A549 (cell line): ENCODE data around the gene MAN1A2. TPM values are rescaled to one million over a fixed set of nuclear protein-coding genes. Genes with fewer than 3 reads are reported as not detected.

Experiments
- ATAC-seq, 2 experiments: fragments of 200-7000 bp in 1 of 2; fragments of >200 bp in 1 of 2; cut with Nextera tagmentation in 1 of 2; cut with Tn5 transposase in 1 of 2; 3 replicates each; pipeline versions ENCODE4 v1.8.0 to v1.9.1; 2018 to 2020; ENCODE audit warnings: mild to moderate bottlenecking in 1 of 2, moderate library complexity in 1 of 2
- CTCF ChIA-PET: fragments of 300-600 bp; sonication (Branson Sonifier 250); formaldehyde crosslinking; extraction: SDS; loops from one replicate; lab custom pipeline; 2021; ENCODE audit warnings: antibody characterized with exemption, inconsistent platforms; lab: Yijun Ruan, JAX
- POLR2A ChIA-PET: fragments of 350-600 bp; formaldehyde crosslinking; extraction: SDS; loops from one replicate; lab custom pipeline; 2021; ENCODE audit warnings: antibody characterized with exemption, inconsistent platforms; lab: Yijun Ruan, JAX
- DNase-seq, 2 experiments: peaks; one replicate each; pipeline versions ENCODE4 v3.0.0 to v3.0.0-alpha.2; 2011 to 2016; ENCODE audit warnings: low read depth in 1 of 2, low spot score in 1 of 2
- FAIRE-seq: peaks from 2 replicates; lab custom pipeline; 2011; peaks lifted over from hg19 to GRCh38; lab: Jason Lieb, UNC
- H3K27ac ChIP-seq, 2 experiments: fragments of >200 bp; sonication (Bioruptor Twin); formaldehyde crosslinking; 3 replicates each; pipeline ENCODE4 v1.5.1; 2016 to 2017
- H3K4me1 ChIP-seq: fragments of >200 bp; sonication (Bioruptor Twin); formaldehyde crosslinking; 3 replicates; pipeline ENCODE4 v1.6.1; 2016
- H3K4me2 ChIP-seq: fragments of >200 bp; sonication (Bioruptor Twin); formaldehyde crosslinking; 3 replicates; pipeline ENCODE4 v1.6.1; 2016
- H3K4me3 ChIP-seq: fragments of >200 bp; sonication (Bioruptor Twin); formaldehyde crosslinking; 3 replicates; pipeline ENCODE4 v1.5.1; 2016
- H3K9me3 ChIP-seq: fragments of >200 bp; sonication (Bioruptor Twin); formaldehyde crosslinking; 3 replicates; pipeline ENCODE4 v1.6.1; 2016
- BHLHE40 ChIP-seq: IDR thresholded peaks from 2 replicates; pipeline ENCODE4 v1.6.1; 2012; ENCODE audit warnings: low read depth, low read length, inconsistent platforms
- CBX2 ChIP-seq: fragments of 200-600 bp; sonication (generic); IDR thresholded peaks from 2 replicates; pipeline ENCODE4 v1.6.1; 2016; ENCODE audit warnings: low read depth, mild to moderate bottlenecking, borderline replicate concordance
- CBX8 ChIP-seq: fragments of 200-600 bp; sonication (generic); IDR thresholded peaks from 2 replicates; pipeline ENCODE4 v1.6.1; 2016
- EHMT2 ChIP-seq: fragments of 200-600 bp; sonication (generic); IDR thresholded peaks from 2 replicates; pipeline ENCODE4 v1.6.1; 2016; ENCODE audit warnings: antibody characterized with exemption, low read depth, mild to moderate bottlenecking, moderate library complexity
- ESRRA ChIP-seq: fragments of 150-350 bp; IDR thresholded peaks from 2 replicates; pipeline ENCODE4 v1.6.1; 2014; ENCODE audit warnings: mild to moderate bottlenecking, low read length, borderline replicate concordance
- FOSL2 ChIP-seq, 2 experiments: fragments of 450-650 bp in 1 of 2; fragments of >200 bp in 1 of 2; sonication (Bioruptor Twin) in 1 of 2; formaldehyde crosslinking; IDR thresholded peaks; 2 replicates each; pipeline versions ENCODE4 v1.5.0 to v1.6.1; 2016 to 2020; ENCODE audit warnings: mild to moderate bottlenecking in 1 of 2, moderate library complexity in 1 of 2
- FOXS1 ChIP-seq: fragments of 250-450 bp; sonication (Bioruptor Pico); IDR thresholded peaks from 2 replicates; pipeline ENCODE4 v1.5.0; 2020; ENCODE audit warnings: mild to moderate bottlenecking, moderate library complexity
- HOXB13 ChIP-seq: fragments of 250-450 bp; sonication (Bioruptor Pico); IDR thresholded peaks from 2 replicates; pipeline ENCODE4 v1.5.0; 2020; ENCODE audit warnings: low read depth, mild to moderate bottlenecking, moderate library complexity
- JUN ChIP-seq, 2 experiments: fragments of >200 bp; sonication (Bioruptor Twin); formaldehyde crosslinking; IDR thresholded peaks; 2 replicates in 1 of 2; 3 replicates in 1 of 2; pipeline ENCODE4 v1.6.1; 2016 to 2017
- KDM5A ChIP-seq: fragments of 200-600 bp; sonication (generic); IDR thresholded peaks from 2 replicates; pipeline ENCODE4 v1.6.1; 2016; ENCODE audit warnings: antibody characterized with exemption, mild to moderate bottlenecking
- MAFK ChIP-seq: fragments of 450-650 bp; IDR thresholded peaks from 2 replicates; pipeline ENCODE4 v1.6.1; 2014; ENCODE audit not compliant: partially characterized antibody
- NFE2L2 ChIP-seq: fragments of 150-350 bp; conservative IDR thresholded peaks from 2 replicates; pipeline ENCODE4 v1.6.1; 2014; ENCODE audit warnings: low read length
- NPAS2 ChIP-seq: fragments of 250-450 bp; sonication (Bioruptor Pico); IDR thresholded peaks from 2 replicates; pipeline ENCODE4 v1.8.0; 2022; ENCODE audit warnings: mild to moderate bottlenecking, moderate library complexity, borderline replicate concordance
- POLR2A ChIP-seq: IDR thresholded peaks from 2 replicates; pipeline ENCODE4 v1.6.1; 2012; ENCODE audit warnings: mild to moderate bottlenecking, low read length
- POLR2AphosphoS2 ChIP-seq: conservative IDR thresholded peaks from 2 replicates; pipeline ENCODE4 v1.6.1; 2012; ENCODE audit warnings: low read length, improper control_type of control experiment, inconsistent platforms
- RFX5 ChIP-seq: fragments of 450-650 bp; IDR thresholded peaks from 2 replicates; pipeline ENCODE4 v1.7.1; 2014; ENCODE audit warnings: antibody characterized with exemption, mild to moderate bottlenecking, moderate library complexity
- SREBF2 ChIP-seq: fragments of 450-650 bp; IDR thresholded peaks from 2 replicates; pipeline ENCODE4 v1.6.1; 2014; ENCODE audit warnings: mild to moderate bottlenecking, moderate library complexity
- TFCP2L1 ChIP-seq: fragments of 250-450 bp; sonication (Bioruptor Pico); IDR thresholded peaks from 2 replicates; pipeline ENCODE4 v1.5.0; 2021; ENCODE audit warnings: mild to moderate bottlenecking
- ZC3H11A ChIP-seq: fragments of 450-650 bp; IDR thresholded peaks from 2 replicates; pipeline ENCODE4 v1.6.1; 2014; ENCODE audit warnings: antibody characterized with exemption, mild to moderate bottlenecking
- ZFP36 ChIP-seq: fragments of 450-650 bp; IDR thresholded peaks from 2 replicates; pipeline ENCODE4 v1.6.1; 2014; ENCODE audit warnings: borderline replicate concordance; ENCODE audit not compliant: partially characterized antibody
- ZNF302 ChIP-seq: fragments of 250-450 bp; sonication (Bioruptor Pico); IDR thresholded peaks from 2 replicates; pipeline ENCODE4 v1.9.0; 2021; ENCODE audit warnings: inconsistent platforms, mild to moderate bottlenecking, moderate library complexity
- polyA plus RNA-seq, 4 experiments: library from polyadenylated mRNA; depleted of rRNA in 3 of 4; stranded (reverse); fragments of >200 nt; fragmentation: RNase III in 1 of 4; extraction: RNeasy Plus Mini Kit Qiagen cat#74134 plus additional on column Dnase treatment in 1 of 4; gene quantifications; 2 replicates in 3 of 4; 3 replicates in 1 of 4; pipeline ENCODE4 v1.2.3, GENCODE V29; 2011 to 2017
- TF ChIP-seq, protein P1 (sequence below): IDR thresholded peaks from 2 replicates; pipeline ENCODE4 v1.6.1; 2012
- TF ChIP-seq, protein P2 (sequence below): fragments of 150-350 bp; IDR thresholded peaks from 2 replicates; pipeline ENCODE4 v1.6.1; 2014; ENCODE audit warnings: low read depth, mild to moderate bottlenecking, low read length
- TF ChIP-seq, protein P3 (sequence below): IDR thresholded peaks from 2 replicates; pipeline ENCODE4 v1.6.1; 2012; ENCODE audit warnings: low read depth, borderline replicate concordance
- TF ChIP-seq, protein P4 (sequence below): fragments of 450-650 bp; IDR thresholded peaks from 2 replicates; pipeline ENCODE4 v1.6.1; 2014; ENCODE audit warnings: antibody characterized with exemption
- TF ChIP-seq, protein P5 (sequence below): fragments of 250-450 bp; sonication (Bioruptor Pico); IDR thresholded peaks from 2 replicates; pipeline ENCODE4 v1.5.0; 2021; ENCODE audit warnings: mild to moderate bottlenecking, moderate library complexity, borderline replicate concordance
- TF ChIP-seq, protein P6 (sequence below): fragments of 200-600 bp; sonication (generic); IDR thresholded peaks from 2 replicates; pipeline ENCODE4 v1.6.1; 2016; ENCODE audit warnings: antibody characterized with exemption, mild to moderate bottlenecking, moderate library complexity

The MAN1A2 gene
- polyA plus RNA-seq, 2 of the 4 experiments (the other 2 are of a cell fraction), result 10.2 to 18.7 TPM

DNA sequence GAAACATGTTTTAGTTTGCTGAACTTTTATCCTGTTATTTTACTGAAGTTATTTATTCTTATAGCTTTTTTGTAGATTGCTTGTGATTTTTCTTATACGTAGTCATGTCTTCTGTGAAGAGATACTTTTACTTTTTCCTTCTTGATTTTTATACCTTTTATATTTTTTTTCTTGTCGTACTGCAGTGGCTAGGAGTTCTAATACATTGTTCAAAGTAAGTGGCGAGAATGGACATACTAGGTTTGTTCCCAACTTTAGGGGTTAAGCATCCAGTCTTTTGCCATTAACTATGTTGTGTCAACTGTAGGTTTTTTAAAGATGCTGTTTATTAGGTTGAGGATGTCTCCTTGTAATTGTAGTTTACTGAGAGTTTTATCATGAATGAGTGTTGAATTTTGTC lies 36.3 kb downstream of the MAN1A2 start (continued):
- TF ChIP-seq FOSL2 (IDR thresholded peaks at IDR 0.05), result no peak
- no peak for TF ChIP-seq FOSL2 (CRISPR knock-in tag; IDR thresholded peaks at IDR 0.05)
- no peak for TF ChIP-seq HOXB13 (CRISPR knock-in tag)
- TF ChIP-seq JUN (IDR thresholded peaks at IDR 0.05), result no peak
- TF ChIP-seq, protein P1, sequence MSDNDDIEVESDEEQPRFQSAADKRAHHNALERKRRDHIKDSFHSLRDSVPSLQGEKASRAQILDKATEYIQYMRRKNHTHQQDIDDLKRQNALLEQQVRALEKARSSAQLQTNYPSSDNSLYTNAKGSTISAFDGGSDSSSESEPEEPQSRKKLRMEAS, result no peak

DNA sequence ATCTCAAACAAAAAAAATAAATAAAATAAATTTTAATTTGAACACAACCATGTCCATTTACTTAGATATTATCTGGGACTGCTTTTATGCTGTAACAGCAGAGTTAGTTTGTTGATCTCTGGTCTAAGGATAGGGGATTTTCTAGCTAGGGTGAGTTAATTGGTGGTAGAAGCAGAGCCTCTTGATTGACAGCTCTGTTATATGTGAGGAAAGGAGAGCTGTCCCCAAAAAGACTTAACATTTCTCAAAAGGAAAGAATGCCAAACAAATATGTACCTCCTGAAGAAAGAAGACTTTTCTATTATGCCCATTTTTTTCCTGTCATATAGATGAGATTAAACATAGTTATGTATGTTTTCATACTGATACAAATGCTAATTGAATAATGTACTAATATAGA lies 37.8 kb downstream of the MAN1A2 start:
- CTCF ChIA-PET, result no interaction called here
- TF ChIP-seq ZC3H11A (no peak), RFX5 (no peak), MAFK (no peak), CBX2 (no peak), EHMT2 (no peak), POLR2AphosphoS2 (no peak), BHLHE40 (no peak), NPAS2 (CRISPR knock-in tag) (no peak), KDM5A (no peak)
- TF ChIP-seq, protein P2, sequence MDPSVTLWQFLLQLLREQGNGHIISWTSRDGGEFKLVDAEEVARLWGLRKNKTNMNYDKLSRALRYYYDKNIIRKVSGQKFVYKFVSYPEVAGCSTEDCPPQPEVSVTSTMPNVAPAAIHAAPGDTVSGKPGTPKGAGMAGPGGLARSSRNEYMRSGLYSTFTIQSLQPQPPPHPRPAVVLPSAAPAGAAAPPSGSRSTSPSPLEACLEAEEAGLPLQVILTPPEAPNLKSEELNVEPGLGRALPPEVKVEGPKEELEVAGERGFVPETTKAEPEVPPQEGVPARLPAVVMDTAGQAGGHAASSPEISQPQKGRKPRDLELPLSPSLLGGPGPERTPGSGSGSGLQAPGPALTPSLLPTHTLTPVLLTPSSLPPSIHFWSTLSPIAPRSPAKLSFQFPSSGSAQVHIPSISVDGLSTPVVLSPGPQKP, result no peak
- TF ChIP-seq, protein P3, sequence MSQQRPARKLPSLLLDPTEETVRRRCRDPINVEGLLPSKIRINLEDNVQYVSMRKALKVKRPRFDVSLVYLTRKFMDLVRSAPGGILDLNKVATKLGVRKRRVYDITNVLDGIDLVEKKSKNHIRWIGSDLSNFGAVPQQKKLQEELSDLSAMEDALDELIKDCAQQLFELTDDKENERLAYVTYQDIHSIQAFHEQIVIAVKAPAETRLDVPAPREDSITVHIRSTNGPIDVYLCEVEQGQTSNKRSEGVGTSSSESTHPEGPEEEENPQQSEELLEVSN, result no peak
- TF ChIP-seq, protein P4, sequence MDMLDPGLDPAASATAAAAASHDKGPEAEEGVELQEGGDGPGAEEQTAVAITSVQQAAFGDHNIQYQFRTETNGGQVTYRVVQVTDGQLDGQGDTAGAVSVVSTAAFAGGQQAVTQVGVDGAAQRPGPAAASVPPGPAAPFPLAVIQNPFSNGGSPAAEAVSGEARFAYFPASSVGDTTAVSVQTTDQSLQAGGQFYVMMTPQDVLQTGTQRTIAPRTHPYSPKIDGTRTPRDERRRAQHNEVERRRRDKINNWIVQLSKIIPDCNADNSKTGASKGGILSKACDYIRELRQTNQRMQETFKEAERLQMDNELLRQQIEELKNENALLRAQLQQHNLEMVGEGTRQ, result no peak
- TF ChIP-seq, protein P5, sequence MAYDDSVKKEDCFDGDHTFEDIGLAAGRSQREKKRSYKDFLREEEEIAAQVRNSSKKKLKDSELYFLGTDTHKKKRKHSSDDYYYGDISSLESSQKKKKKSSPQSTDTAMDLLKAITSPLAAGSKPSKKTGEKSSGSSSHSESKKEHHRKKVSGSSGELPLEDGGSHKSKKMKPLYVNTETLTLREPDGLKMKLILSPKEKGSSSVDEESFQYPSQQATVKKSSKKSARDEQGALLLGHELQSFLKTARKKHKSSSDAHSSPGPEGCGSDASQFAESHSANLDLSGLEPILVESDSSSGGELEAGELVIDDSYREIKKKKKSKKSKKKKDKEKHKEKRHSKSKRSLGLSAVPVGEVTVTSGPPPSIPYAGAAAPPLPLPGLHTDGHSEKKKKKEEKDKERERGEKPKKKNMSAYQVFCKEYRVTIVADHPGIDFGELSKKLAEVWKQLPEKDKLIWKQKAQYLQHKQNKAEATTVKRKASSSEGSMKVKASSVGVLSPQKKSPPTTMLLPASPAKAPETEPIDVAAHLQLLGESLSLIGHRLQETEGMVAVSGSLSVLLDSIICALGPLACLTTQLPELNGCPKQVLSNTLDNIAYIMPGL (CRISPR knock-in tag), result no peak
- ATAC-seq, result no peak
- Histone ChIP-seq H3K4me3 (no peak overlapping the region), H3K4me2 (no peak overlapping the region), H3K27ac (no peak overlapping the region), H3K4me1 (no peaks in the 10 kb centered on the region), H3K9me3 (peaks cover 5% of the 10 kb centered on the region; the same call in 1 of the 3 replicates)
- DNase-seq, result no peak
- FAIRE-seq, result no peak
- POLR2A ChIA-PET, result no interaction called here

DNA sequence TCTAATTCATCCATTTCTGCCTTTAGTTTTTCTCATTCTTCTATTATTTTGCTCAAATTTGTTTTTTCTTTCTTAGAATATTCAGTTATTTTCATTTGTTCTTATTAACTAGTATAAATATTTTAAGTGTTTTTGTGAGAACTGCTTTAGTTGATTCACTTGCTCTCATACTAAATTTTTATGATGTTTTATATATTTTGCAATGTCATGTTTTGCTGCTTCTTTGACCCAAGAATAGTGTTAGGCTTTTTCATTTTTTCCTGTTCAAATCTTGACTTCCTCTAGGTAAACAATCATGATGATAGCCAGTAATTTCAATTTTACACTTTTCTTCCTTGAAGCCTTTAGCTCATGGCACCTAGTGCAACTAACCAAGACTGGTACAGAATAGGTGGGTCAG lies 45.2 kb downstream of the MAN1A2 start:
- no peak for DNase-seq
- CTCF ChIA-PET, result no interaction called here
- no peak for ATAC-seq
- TF ChIP-seq NFE2L2, result no peak
- no peak for TF ChIP-seq ZNF302 (CRISPR knock-in tag)
- no peak for TF ChIP-seq JUN (IDR thresholded peaks at IDR 0.05)
- TF ChIP-seq, protein P3, result no peak
- TF ChIP-seq TFCP2L1 (CRISPR knock-in tag), result no peak
- TF ChIP-seq SREBF2, result no peak
- no peak for TF ChIP-seq ZC3H11A
- TF ChIP-seq POLR2A, result no peak
- TF ChIP-seq ESRRA, result no peak
- TF ChIP-seq, protein P6, sequence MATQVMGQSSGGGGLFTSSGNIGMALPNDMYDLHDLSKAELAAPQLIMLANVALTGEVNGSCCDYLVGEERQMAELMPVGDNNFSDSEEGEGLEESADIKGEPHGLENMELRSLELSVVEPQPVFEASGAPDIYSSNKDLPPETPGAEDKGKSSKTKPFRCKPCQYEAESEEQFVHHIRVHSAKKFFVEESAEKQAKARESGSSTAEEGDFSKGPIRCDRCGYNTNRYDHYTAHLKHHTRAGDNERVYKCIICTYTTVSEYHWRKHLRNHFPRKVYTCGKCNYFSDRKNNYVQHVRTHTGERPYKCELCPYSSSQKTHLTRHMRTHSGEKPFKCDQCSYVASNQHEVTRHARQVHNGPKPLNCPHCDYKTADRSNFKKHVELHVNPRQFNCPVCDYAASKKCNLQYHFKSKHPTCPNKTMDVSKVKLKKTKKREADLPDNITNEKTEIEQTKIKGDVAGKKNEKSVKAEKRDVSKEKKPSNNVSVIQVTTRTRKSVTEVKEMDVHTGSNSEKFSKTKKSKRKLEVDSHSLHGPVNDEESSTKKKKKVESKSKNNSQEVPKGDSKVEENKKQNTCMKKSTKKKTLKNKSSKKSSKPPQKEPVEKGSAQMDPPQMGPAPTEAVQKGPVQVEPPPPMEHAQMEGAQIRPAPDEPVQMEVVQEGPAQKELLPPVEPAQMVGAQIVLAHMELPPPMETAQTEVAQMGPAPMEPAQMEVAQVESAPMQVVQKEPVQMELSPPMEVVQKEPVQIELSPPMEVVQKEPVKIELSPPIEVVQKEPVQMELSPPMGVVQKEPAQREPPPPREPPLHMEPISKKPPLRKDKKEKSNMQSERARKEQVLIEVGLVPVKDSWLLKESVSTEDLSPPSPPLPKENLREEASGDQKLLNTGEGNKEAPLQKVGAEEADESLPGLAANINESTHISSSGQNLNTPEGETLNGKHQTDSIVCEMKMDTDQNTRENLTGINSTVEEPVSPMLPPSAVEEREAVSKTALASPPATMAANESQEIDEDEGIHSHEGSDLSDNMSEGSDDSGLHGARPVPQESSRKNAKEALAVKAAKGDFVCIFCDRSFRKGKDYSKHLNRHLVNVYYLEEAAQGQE, result no peak
- no peak for TF ChIP-seq FOXS1 (CRISPR knock-in tag)
- TF ChIP-seq ZFP36, result no peak
- no peak for TF ChIP-seq CBX8
- Histone ChIP-seq H3K4me3 (no peak overlapping the region), H3K27ac (no peak overlapping the region), H3K9me3 (no peaks in the 10 kb centered on the region), H3K4me2 (no peak overlapping the region), H3K4me1 (peaks cover 4% of the 10 kb centered on the region; the same call in 2 of the 3 replicates)
- POLR2A ChIA-PET, result no interaction called here
- no peak for FAIRE-seq
